GM21619 (cell line): ENCODE measurements around the gene AUNIP.

Source experiments
- ATAC-seq: cut with Tn5 transposase; IDR thresholded peaks from one replicate; pipeline ENCODE4 v1.9.1; 2021; ENCODE audit not compliant: unreplicated experiment

Gene AUNIP

DNA sequence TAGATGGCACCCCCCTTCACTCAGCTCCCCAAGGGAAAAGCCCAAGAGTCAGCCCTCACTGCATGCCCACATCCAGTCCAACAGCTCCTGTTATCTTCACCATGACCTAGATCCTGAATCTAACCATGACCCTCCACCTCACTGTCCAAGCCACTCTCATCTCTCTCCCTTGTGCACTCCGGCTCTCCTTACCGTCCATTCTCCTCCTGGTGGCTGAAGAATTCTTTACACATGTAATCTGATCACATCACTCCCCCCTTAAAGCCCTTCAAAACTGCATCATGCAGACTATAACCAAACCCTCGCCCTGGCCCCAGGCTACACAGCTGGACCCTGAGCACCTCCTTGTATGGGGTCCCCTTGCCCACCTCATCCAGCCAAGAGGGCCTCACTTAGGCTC lies 30.2 kb upstream of the AUNIP start:
- ATAC-seq: no peak

DNA sequence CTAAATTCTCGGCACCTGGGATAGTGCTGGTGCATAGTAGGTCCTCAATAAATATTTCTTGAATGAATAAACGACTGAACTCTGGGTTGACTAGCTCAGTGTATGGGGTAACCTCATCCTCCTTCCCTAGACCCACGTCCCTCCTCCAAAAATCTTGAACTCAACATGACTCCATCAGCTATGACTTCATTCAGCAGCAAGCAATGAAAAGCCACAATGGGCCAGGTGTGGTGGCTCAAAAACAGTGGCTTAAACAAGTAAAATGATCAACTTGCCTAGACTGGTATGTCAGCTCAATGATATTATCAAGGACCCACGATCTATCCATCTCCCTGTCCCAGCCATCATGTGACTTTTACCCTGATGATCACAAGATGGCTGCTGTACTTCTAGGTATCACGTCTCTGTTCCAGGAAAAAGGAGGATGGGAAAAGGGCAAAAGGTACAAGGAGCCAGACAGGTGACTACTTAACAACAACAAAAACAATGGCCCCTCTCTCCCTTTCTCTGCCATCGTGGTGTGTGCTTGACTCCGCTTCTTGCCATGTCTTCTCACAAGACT lies 29.2 kb upstream of the AUNIP start:
- ATAC-seq: no peak

DNA sequence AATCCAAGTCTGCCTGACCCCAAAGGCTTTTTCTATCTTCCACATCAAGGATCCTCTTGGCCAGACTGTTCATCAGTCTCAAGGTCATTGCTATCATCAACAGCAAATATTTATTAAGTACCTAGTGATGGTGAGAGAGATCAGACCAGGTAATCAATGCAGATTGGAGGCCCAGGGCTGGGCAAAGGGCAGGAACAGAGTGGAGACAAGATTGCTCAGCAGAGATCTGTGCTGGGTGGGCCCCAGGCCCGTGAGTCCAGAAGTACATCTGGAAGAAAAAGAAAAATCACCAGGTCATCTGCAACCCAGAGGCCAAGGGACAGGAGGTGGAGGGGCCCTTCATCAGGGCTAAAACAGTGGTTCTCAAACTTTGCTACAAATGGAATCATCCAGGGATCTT lies 26.3 kb upstream of the AUNIP start:
- ATAC-seq: no peak

DNA sequence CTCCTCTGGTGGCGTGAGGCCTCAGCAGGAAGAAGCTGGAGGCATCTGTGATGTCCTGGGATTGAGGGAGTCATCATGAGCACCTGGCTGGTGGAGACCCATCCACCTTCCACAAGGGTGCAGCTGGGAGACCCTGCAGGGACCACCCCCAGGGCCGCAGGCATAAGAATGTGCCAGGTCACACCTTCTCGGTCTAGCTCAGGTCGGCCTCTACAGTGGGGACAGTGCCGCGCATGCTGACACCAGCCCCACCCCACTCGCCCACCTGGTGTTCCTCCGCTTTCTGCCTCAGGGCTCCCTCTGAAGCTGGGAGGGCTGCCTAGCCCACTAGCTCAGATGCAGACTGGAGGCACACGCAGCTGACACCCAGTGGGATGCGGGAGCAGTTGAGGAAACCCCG lies 22.0 kb upstream of the AUNIP start:
- ATAC-seq: no peak

DNA sequence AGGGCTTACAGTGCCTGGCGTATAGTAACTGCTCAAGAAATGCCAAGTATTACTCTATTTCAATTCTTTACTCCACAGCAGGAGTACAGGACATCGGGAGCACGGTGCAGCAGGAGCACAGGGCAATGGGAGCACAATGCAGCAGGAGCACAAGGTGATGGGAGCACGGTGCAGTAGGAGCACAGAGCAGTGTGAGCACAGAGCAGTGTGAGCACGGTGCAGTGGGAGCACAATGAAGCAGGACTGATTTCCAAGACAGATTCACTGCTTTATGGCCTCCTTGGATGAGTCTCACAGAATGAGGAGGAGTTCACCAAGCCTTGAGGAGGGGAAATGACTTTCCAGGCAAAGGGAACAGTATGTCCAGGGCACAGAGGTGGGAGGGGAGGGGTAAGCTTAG lies 21.3 kb upstream of the AUNIP start:
- ATAC-seq: no peak

DNA sequence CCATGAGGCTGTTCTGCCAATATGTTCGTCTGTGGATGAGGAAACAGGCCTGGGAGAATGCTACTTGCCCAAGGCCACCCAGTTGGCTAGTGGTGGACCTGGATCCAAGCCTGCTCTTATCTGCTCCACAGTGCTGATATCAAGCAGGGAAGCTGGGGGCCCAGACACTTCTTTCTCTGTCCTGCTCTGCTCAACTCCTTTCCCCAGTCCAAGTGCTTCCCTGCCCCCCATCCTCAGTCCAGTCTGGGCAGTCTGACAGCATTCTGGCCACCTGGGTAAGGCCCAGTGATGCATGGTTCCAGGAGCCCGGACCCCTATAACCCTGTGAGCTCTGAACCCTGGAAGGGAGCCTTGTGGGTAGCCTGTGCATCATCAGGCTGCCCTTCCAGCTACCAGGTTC lies 20.4 kb upstream of the AUNIP start:
- ATAC-seq: no peak

DNA sequence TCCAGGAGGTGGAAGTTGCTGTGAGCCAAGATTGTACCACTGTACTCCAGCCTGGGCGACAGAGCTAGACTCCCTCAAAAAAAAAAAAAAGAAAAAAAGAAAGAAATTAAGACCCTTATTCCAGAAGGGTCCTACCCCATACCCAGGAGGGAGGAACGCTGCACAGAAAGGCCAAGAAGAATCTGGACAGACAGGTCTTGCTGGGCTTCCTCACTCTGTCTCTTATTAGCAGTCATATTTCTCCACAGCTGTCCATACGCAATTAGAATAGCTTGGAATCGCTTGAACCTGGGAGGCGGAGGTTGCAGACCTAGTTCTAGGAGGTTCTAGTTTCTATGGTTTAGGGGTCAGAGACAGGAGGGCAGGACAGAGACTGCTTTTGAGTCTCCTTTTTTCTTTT lies 19.4 kb upstream of the AUNIP start:
- no peak for ATAC-seq

DNA sequence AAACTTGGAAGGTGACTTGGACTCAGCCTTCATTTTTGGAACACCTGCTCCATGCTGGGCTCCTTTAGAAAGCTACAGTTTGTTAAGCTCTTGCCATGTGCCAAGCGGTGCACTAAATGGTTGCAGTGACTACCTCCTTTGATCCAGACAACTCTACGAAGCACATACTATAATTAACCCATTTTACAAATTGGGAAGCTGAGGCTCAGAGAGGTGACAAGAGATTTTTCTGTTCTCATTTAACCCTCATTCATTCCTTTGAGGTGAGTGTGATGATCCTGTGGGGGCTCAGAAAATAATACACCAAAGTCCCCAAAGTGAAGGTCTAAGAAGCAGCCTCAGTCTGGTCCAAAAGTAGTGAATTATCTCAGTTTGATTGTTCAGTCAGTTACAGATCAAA lies 17.9 kb upstream of the AUNIP start:
- ATAC-seq: no peak

DNA sequence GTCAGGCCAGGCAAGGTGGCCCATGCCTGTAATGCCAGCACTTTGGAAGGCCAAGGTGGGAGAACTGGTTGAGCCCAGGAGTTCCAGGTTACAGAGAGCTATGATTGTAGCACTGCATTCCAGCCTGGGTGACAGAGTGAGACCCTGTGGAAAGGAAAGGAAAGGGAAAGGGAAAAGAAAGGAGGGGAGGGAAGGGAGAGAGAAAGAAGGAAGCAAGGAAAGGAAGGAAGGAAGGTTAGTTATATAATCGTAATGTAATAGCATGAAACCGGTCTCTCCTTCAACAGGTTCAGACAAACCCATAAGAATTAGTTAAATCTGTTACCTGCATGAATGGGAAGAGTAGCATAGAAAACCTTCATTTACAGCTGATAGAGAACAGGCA lies 17.4 kb upstream of the AUNIP start:
- no peak for ATAC-seq

DNA sequence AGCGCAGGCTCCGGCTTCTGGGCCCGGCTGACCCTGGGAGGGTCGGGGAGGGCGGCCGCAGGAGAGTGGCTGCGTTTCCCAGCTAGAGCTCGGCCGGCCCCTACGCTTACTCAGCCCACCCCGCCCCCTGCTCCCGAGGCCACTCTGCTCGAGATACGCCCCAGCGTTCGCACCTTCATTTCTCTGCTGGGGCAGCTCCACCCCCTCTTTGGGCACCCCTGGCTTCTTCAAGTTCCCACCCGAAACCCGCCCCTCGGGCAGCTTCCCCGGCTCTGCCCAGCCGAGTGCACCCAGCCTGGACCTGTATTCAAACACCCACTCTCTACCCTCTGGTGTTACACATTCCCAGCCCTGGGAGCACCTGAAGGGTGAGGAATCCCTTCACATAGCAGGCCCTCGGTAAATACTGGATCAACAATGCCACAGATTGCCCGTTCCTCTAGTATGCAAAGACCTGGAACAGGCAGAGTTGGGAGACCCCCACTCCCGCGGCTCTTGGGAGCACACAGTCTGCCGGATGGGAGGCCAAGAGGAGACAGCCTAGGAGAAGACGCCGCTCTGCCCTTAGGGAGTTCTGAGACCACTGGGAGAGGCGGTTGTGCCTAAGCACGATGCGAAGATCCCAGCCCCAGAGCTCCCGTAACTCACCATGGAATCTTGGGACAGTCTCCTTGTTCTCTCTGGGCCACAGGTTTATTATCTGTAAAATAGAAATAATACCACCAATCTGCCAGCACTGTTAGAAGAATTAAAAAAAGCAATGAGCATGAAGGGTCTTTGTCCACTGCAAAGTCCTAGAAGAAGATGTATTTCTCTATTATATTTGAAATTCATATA lies 16.8 kb upstream of the AUNIP start:
- no peak for ATAC-seq

DNA sequence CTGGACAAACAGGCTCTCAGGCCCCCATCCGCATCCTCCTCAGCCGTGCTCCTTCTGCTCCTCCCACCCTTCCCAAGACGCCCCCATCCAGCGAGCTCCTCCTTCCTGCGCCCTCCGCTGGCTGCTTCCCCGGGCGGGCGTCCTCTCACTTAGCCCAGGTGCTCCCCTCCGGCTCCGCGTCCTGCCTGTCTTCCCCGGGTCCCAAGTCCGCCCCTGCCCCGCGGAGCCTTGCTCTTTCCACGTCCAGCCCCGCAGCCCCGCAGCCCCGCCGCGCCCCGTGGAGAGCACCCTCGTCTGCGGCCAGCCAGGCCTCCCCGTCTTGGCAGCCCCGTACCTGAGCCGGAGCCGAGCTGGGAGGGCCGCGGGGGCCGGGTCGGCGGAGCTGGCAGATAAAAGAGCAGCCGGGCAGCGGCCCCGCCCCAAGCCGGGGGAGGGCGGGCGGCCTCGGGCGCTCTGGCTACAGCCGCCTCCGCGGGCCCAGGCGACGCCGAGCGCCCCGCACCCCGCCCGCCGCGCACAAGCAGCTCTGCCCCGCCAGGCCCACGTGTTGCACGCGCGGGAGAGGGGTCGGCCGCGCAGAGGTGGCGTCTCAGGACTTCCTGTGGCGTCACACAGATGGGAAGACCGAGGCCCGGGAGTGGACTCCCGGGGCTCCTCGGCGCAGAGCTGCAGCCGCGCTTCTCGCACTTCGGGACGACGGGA lies 16.0 kb upstream of the AUNIP start, which contains the start of gene PAQR7:
Gene PAQR7, minus strand, starts transcription at position 555 of the 702 bp plus-strand sequence. CDS start 11,869 bp downstream, outside the sequence.
- ATAC-seq: no peak

DNA sequence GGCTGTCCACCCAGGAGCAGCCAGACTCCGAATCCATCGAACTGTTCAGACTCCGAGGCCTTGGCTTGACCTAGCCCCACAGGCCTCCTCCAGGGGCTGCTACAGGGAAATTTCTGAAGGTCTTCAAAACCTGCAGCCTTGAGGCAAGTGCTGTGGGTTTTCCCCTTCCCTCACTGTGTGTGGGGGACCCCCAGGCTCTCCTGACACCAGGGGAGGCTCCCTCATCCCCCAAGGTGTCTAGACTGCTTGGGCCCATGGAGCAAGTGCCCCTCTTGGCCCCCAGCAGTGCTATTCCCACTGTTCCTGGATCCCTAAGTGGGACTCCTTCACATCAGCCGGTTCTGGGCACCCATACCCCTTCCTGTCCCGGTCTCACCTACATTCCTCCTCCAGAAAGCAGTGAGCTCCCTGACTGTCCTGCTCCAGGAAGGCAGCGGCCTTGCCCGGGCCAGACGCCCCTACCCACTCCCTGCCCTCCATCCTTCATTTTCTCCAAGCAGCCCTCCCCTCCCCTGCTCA lies 15.4 kb upstream of the AUNIP start:
- no peak for ATAC-seq

DNA sequence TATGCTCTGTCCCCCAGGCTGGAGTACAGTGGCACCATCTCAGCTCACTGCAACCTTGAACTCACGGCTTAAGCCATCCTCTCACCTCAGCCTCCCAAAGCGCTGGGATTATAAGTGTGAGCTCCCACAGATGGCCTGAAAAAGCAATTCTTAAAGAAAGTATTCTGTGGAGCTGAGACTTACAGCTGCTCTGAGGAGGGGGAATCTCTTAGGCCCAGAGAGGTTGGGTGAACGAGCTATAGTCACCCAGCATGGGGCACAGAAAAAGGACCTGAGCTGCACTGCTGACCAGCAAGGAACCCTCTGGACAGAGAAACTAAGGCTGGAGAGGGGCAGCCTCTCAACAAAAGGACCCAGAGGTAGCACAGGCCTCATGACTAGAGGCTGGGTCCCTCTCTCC lies 15.0 kb upstream of the AUNIP start:
- ATAC-seq: no peak

DNA sequence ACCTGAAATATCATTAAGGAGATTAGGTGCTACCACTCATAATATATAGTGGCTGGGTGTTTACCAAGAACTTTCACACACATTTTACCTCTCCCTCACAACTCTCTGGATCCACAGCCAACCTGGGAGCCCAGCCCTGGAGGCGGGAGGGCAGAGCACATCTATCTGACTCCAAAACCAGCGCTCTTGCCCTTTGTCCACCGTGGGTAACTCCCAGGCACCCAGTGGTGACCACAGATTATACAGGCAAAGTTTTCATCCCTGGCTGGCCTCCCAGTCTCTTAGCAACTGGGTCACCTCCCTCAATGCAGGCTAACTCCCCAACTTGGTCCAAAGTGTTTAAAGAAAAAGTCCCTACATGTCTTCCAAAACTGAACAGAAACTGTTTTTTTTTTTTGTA lies 13.9 kb upstream of the AUNIP start:
- no peak for ATAC-seq

DNA sequence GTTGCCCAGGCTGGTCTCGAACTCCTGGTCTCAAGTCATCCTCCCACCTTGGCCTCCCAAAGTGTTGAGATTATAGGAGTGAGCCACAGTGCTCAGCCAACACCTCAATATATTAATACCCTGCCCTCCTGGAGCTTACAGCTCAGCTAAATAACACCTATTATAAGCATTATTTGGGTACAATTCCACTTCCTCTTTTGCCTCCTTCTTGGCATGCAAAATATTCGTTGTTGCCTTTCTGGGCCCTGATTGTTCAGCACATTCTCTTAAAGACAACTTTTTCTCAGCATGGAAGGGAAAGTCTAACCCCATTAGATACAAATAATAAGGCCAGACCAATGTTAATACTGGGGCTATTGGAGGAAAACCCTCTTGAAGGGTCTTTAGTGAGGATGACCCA lies 13.5 kb upstream of the AUNIP start:
- ATAC-seq: no peak

DNA sequence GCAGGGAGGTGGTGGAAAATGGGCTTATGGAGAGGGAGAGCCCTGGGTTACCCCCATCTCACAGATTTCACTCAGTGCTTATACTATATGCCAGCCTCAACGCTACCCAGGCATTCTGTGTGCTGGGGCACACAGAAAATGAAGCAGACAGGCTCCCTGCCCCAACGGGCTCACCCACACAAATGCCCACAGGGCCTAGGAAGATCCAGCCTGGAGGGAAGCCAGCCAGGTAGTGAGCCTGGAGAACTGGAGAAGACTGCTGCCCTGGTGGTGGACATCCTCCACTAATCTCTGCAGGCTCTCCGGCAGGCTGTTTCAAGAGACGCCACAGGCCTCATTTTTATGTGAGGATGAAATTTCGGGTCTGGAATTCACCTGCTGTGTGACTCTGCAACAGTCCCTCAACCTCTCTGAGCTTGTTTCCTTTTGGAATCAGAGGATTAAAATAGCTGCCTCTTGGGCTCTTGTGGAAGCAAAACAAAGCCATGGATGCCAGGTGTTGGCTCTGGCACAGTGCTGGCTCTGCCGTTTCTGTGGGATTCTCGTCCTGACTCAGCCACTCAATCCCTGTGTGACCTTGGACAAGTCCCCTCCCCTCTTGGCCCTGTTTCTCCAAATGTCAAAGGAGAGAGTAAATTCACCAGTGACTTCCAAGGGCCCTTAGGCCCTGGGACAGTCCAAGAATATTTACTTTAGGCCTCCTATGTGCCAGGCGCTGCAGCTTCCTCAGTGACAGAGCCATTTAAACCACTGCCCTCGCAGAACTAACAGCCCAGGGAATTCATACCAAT lies 12.6 kb upstream of the AUNIP start:
- no peak for ATAC-seq

DNA sequence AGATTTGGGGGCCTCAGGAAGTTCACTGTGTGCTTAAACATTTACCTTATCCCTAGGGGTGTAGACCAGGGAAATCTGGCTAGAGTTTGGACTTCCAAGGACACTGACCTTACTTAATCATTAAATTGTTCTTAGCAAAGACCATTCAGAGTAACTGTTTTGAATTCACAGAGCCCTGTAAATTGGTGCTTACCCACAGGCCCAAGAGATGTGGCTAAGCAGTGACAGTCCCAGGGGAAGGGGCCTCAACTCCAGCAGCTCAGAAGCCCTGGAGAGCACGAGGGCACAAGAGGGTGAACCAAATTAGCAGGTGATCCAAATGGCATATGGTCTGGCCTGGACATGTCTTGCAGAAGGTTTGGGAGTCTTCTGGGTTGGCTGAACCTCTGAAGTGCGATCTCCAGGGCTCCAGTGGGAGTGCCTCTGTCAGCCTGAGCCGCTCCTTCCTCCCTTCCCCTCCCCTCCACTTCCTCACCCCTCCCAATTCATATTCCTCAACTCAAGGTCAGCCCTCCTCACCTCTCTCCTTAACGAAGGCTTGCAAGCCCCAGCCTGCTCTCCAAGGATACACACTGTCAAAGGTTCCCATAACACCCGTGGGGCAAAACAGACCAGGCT lies 11.9 kb upstream of the AUNIP start:
- ATAC-seq: no peak

DNA sequence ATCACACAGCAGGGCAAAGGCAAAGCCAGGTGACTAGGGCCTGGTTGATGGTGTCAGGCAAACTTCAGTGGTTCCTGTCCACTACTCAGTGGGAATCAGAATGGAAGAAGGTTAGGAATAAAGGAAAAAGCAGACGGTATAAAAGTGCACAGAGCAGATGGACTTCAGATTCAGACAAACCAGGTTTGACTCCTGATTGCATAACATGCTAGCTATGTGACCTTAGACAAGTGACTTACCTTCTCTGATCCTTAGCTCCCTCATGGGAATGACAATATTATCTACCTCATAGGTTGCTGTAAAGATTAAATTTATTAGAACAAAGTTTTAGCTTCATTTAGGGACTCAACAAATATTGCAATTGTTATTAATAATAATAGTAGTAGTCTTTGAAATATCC lies 11.4 kb upstream of the AUNIP start:
- no peak for ATAC-seq

DNA sequence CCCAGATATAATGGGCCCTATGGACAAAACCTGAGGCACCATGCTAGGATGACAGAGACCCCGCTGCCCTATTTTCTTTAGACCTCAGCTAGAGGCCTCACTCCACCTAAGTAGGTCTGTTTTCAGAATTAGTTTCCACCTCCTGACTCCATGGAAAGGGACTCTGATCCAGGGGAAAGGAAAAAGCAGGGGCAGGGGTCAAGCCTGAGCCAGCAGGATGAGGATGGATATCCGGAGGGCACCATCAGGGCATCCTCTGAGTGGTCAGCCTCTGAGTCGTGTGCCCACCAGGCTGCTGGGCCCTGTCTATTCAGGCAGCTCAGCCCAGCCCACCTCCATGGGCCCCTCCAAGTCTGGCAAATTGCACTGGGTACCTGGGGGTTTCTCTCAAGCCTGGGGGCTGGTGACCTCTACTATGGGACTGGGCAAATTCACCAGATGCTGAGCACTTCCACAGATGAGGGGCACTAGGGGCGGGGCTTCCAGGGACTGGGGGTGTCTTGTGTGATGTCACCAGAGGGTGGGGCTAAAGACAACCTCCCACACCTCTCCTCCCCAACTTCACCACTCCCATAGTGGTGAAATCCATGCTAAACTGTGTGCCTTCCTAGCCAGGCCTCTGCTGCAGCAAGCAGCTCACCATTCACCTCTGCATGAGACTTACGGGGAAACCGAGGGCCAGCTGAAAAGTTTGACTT lies 10.8 kb upstream of the AUNIP start:
- ATAC-seq: no peak
